HFF-Myc (cell line): ENCODE data around the gene GLI3.

Source experiments
- DNase-seq: peaks from one replicate; pipeline ENCODE4 v3.0.0-alpha.2; 2011; ENCODE audit warnings: low read depth; ENCODE audit errors: extremely low read depth
- H3K4me3 ChIP-seq: replicated peaks from 2 replicates; pipeline ENCODE4 v1.5.1; 2011; ENCODE audit warnings: low read depth, mild to moderate bottlenecking, control low read depth, low read length
- CTCF ChIP-seq: IDR thresholded peaks from 2 replicates; pipeline ENCODE4 v1.5.1; 2012; ENCODE audit warnings: mild to moderate bottlenecking, low read depth, low read length, control low read depth; ENCODE audit errors: missing control alignments

GLI3 gene

DNA sequence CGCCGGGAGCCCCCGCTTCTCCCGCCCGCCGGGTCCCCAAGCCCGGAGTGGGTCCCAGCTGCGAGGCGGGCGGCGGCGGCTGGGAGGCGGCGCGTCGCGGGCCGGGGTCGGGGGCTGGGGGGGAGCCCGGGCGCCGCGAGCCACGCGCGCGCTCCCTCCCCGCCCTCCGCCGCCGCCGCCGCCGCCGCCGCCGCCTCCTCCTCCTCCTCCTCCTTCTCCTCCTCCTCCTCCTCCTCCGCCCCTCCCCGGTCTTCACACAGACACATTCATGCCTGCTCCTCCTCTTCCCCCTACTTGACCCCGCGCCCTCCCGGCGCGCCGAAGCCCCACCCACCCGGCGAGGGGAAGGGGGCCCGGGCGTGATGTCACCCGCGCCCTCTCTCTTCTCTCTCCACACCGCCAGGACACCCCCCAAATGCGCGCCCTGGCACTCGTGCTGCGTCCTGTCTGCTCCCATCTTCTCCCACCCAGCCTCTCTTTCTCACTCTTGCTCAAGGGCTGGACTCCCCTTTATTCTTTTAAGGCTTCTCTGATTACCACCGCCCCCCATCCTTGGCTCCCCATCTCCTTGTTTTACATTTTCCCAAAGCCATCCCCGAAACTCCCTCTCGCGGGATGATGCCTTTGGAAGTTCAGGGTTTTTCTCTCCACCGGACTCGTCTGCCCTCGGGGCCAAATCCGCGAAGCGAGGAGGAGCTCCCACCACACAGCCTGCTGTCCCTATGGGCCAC lies 967 bp upstream of the GLI3 start:
- no peak for DNase-seq
- peak overlapping the region; percentile 66 for H3K4me3 ChIP-seq

GRCh38 chr7:42236266-42236975 lies 588 bp downstream of the GLI3 start:
- no peak for TF ChIP-seq CTCF
- DNase-seq, result no peak
- peak overlapping the region; percentile 66 for H3K4me3 ChIP-seq

More for the DNA sequence above, 967 bp upstream of the GLI3 start:
- TF ChIP-seq CTCF, result no peak

GRCh38 chr7:42235741-42236161 lies 1.3 kb downstream of the GLI3 start:
- no peak for DNase-seq
- TF ChIP-seq CTCF, result no peak
- H3K4me3 ChIP-seq, result peak overlapping the region; percentile 66

DNA sequence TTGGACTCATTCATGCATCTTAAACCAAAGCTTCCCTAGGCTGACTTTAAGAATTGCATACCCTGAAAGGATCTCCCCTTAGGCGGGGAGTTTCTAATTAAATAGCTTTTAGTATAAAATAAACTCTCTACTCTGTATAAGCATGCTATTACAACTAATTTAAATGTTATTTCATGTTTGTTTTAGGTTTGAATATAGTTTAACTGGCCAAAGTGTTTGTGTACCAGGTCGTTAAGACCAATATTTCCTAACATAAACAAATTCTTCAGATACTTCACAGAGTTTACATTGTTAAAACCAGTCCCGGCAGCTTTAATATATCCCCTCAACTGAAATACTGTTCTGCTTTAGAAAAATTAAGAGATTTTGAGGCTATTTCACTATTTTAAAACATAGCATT lies 2.3 kb downstream of the GLI3 start:
- no peak for DNase-seq
- H3K4me3 ChIP-seq, result peak overlapping the region; percentile 66
- no peak for TF ChIP-seq CTCF

GRCh38 chr7:42233695-42234331 lies 3.2 kb downstream of the GLI3 start:
- TF ChIP-seq CTCF, result no peak
- no peak overlapping the region; the same call in 1 of the 2 replicates for H3K4me3 ChIP-seq
- DNase-seq, result no peak

GRCh38 chr7:42233171-42233570 lies 3.8 kb downstream of the GLI3 start:
- no peak overlapping the region for H3K4me3 ChIP-seq
- DNase-seq, result no peak
- TF ChIP-seq CTCF, result no peak
